PC-3 (cell line): Measurements from ENCODE around the gene SLC6A18. TPM values are rescaled to one million over a fixed set of nuclear protein-coding genes. Genes with fewer than 3 reads are reported as not detected.

Experiments used
- ATAC-seq: fragments of 200-7000 bp; cut with Tn5 transposase; 2 replicates; pipeline ENCODE4 v1.9.1; 2020; ENCODE audit warnings: mild to moderate bottlenecking, moderate library complexity
- BruUV-seq: library from RNA; stranded (reverse); fragments of 400-500 nt; replicated peaks from 2 replicates; lab custom pipeline; 2021; lab: Mats Ljungman, UMichigan
- CTCF ChIA-PET: fragments of 300-600 bp; sonication (Branson Sonifier 250); formaldehyde crosslinking; loops from one replicate; lab custom pipeline; 2022; ENCODE audit warnings: antibody characterized with exemption; lab: Charles Lee
- POLR2A ChIA-PET: fragments of 300-600 bp; sonication (Branson Sonifier 250); formaldehyde crosslinking; loops from one replicate; lab custom pipeline; 2022; ENCODE audit warnings: antibody characterized with exemption; ENCODE audit not compliant: unreplicated experiment; lab: Charles Lee
- DNase-seq: peaks from one replicate; pipeline ENCODE4 v3.0.0-alpha.2; 2015
- H2AFZ ChIP-seq: fragments of 300-600 bp; sonication (generic); 2 replicates; pipeline ENCODE4 v1.6.0; 2016; ENCODE audit warnings: antibody characterized with exemption, low read length
- H3F3A ChIP-seq: fragments of 300-600 bp; sonication (generic); one replicate; pipeline ENCODE4 v1.6.0; 2017; ENCODE audit warnings: antibody characterized with exemption, low read length, control low read depth, mild to moderate bottlenecking; ENCODE audit not compliant: unreplicated experiment
- H3K27ac ChIP-seq: fragments of 300-600 bp; sonication (generic); 2 replicates; pipeline ENCODE4 v1.5.1; 2016; ENCODE audit warnings: mild to moderate bottlenecking, low read length
- H3K27me3 ChIP-seq: fragments of 300-600 bp; sonication (generic); 2 replicates; pipeline ENCODE4 v1.6.1; 2016; ENCODE audit warnings: low read length, mixed read lengths
- H3K36me3 ChIP-seq: fragments of 300-600 bp; sonication (generic); 2 replicates; pipeline ENCODE4 v1.6.1; 2016; ENCODE audit warnings: low read depth, mixed run types, low read length, mixed read lengths
- H3K4me1 ChIP-seq: fragments of 300-600 bp; sonication (generic); 2 replicates; pipeline ENCODE4 v1.5.1; 2016; ENCODE audit warnings: low read length; ENCODE audit not compliant: insufficient read depth
- H3K4me2 ChIP-seq: fragments of 300-600 bp; sonication (generic); 2 replicates; pipeline ENCODE4 v1.6.0; 2016; ENCODE audit warnings: low read length
- H3K4me3 ChIP-seq: fragments of 300-600 bp; sonication (generic); 2 replicates; pipeline ENCODE4 v1.5.1; 2016; ENCODE audit warnings: mild to moderate bottlenecking, low read length, mixed read lengths
- H3K79me2 ChIP-seq: fragments of 300-600 bp; sonication (generic); 2 replicates; pipeline ENCODE4 v1.6.1; 2017; ENCODE audit warnings: low read length, mixed read lengths
- H3K9ac ChIP-seq: fragments of 300-600 bp; sonication (generic); 2 replicates; pipeline ENCODE4 v1.6.0; 2016; ENCODE audit warnings: mild to moderate bottlenecking, low read length
- H3K9me2 ChIP-seq: fragments of 300-600 bp; sonication (generic); replicated peaks from 2 replicates; pipeline ENCODE4 v1.6.1; 2016; ENCODE audit warnings: mixed run types, low read length, mixed read lengths
- H3K9me3 ChIP-seq: fragments of 300-600 bp; sonication (generic); 2 replicates; pipeline ENCODE4 v1.6.1; 2016; ENCODE audit warnings: low read length, mixed read lengths
- H4K20me1 ChIP-seq: fragments of 300-600 bp; sonication (generic); 2 replicates; pipeline ENCODE4 v1.6.1; 2016; ENCODE audit warnings: low read length, mixed read lengths
- CTCF ChIP-seq: fragments of 300-600 bp; sonication (generic); conservative IDR thresholded peaks from 2 replicates; pipeline ENCODE4 v1.5.1; 2017; ENCODE audit warnings: antibody characterized with exemption, low read depth, mild to moderate bottlenecking, low read length
- EZH2 ChIP-seq: fragments of 300-600 bp; sonication (generic); IDR thresholded peaks from one replicate; pipeline ENCODE4 v1.6.1; 2017; ENCODE audit warnings: antibody characterized with exemption, mild to moderate bottlenecking, low read length; ENCODE audit not compliant: unreplicated experiment
- EZH2phosphoT487 ChIP-seq: fragments of 300-600 bp; sonication (generic); IDR thresholded peaks from 2 replicates; pipeline ENCODE4 v1.6.1; 2018; ENCODE audit warnings: mild to moderate bottlenecking, antibody characterized with exemption, low read length, borderline replicate concordance
- intact Hi-C: fragments of 100-400 bp; cut with micrococcal nuclease; formaldehyde crosslinking; loops from 2 replicates; pipeline ENCODE4 v1.9.0; 2023
- total RNA-seq: library from RNA; depleted of rRNA; stranded (reverse); fragments of >200 nt; gene quantifications from 2 replicates; pipeline ENCODE4 v1.2.3, GENCODE V29; 2014

The SLC6A18 gene
- total RNA-seq, 1 experiment from 2014 or later = not detected

- Histone ChIP-seq H3K79me2 (no peaks in the 10 kb centered on the region), H3K36me3 (no peaks in the 10 kb centered on the region), H3F3A (no peaks in the 10 kb centered on the region), H2AFZ (no peak overlapping the region), H3K4me1 (peaks cover 13% of the 10 kb centered on the region), H3K9me3 (no peaks in the 10 kb centered on the region), H3K4me2 (peak overlapping the region; percentile 67), H3K4me3 (peak overlapping the region; percentile 2; the same call in 1 of the 2 replicates), H3K27me3 (peaks cover 7% of the 10 kb centered on the region; the same call in 1 of the 2 replicates), H3K9ac (no peak overlapping the region), H3K27ac (no peak overlapping the region), H4K20me1 (peaks cover 9% of the 10 kb centered on the region; the same call in 1 of the 2 replicates), H3K9me2 (no peaks in the 10 kb centered on the region)
- POLR2A ChIA-PET = no interaction called here
- BruUV-seq = no TSS peak
- TF ChIP-seq EZH2phosphoT487 = no peak
- no peak for TF ChIP-seq CTCF
- TF ChIP-seq EZH2 = no peak
- intact Hi-C loops = loop anchor here (5.0 kb wide), 1 partner anchor 120 kb away; the partner anchor contains the start of gene CLPTM1L
- CTCF ChIA-PET = interaction anchor here (1.3 kb wide), 1 partner anchor 18 kb away, joined by 3 read pairs; no protein-coding TSS in a partner anchor
- ATAC-seq (no peak; the same call in 1 of the 2 replicates), DNase-seq (no peak)
Measured at GRCh38 chr5:1226839-1227581, 1.8 kb downstream of the SLC6A18 start.

DNA sequence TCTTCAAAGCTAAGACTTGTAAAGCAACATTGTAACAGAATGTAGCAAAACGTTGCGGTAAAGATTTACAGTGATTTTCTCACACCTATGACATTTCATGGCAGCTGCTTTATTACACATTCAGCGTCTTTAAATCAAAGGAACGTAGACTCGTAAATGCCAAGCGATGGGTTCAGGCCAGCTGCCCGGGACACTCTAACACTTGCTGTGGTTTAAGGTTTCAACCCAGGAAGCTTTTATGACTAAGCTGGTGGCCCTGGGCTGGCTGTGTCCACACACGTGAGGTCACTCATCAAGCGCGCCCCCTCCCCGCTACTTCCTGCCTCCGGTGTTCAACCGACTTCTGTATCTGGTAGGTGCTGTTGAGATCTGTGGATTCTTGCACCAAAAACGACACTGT is 2.5 kb downstream of the SLC6A18 start:
- Histone ChIP-seq H3K9ac (no peak overlapping the region), H3K4me1 (peaks cover 13% of the 10 kb centered on the region), H3K9me2 (no peaks in the 10 kb centered on the region), H3K27me3 (peaks cover 7% of the 10 kb centered on the region; the same call in 1 of the 2 replicates), H3K9me3 (no peaks in the 10 kb centered on the region), H3K4me2 (peak overlapping the region; percentile 67), H4K20me1 (peaks cover 9% of the 10 kb centered on the region; the same call in 1 of the 2 replicates), H3K36me3 (no peaks in the 10 kb centered on the region), H3F3A (no peaks in the 10 kb centered on the region), H2AFZ (no peak overlapping the region), H3K79me2 (no peaks in the 10 kb centered on the region), H3K27ac (no peak overlapping the region), H3K4me3 (peak overlapping the region; percentile 2; the same call in 1 of the 2 replicates)
- ChIA-PET CTCF (interaction anchor here (1.3 kb wide), 1 partner anchor 19 kb away, joined by 3 read pairs; no protein-coding TSS in a partner anchor), POLR2A (no interaction called here)
- ATAC-seq (peak; percentile 97), DNase-seq (peak; percentile 85)
- no peak for TF ChIP-seq CTCF
- no peak for TF ChIP-seq EZH2
- no peak; the same call in 1 of the 2 replicates for TF ChIP-seq EZH2phosphoT487
- intact Hi-C loops = loop anchor here (5.0 kb wide), 1 partner anchor 120 kb away; the partner anchor contains the start of gene CLPTM1L
- no TSS peak for BruUV-seq
